Natural killer cell (primary cell): ENCODE data around the gene KCTD7. TPM values are rescaled to one million over a fixed set of nuclear protein-coding genes. Genes with fewer than 3 reads are reported as not detected.
A peak's percentile ranks its signal among the peaks of the same experiment; 100 is the strongest.
"Not testable (repeated sequence)": the region's sequence is repeated elsewhere in the genome, so short reads cannot be mapped to it uniquely, and the experiment has no call there.

Experiments used
- ATAC-seq, 3 donors: fragments of 150-1000 bp in 2 of 3; fragments of 200-7000 bp in 1 of 3; cut with Tn5 transposase; 1 replicate in 1 of 3; 2 replicates in 2 of 3; pipeline ENCODE4 v1.10.0; 2021; ENCODE audit warnings: mild to moderate bottlenecking in 2 of 3, moderate library complexity in 2 of 3
- DNase-seq, 2 donors: peaks; one replicate each; pipeline versions ENCODE4 v3.0.0 to v3.0.0-alpha.2; 2013 to 2021; ENCODE audit warnings: mixed read lengths in 1 of 2
- H3K27ac ChIP-seq: one replicate; pipeline ENCODE4 v1.5.1; 2013; ENCODE audit warnings: mild to moderate bottlenecking, low read length
- H3K27me3 ChIP-seq: one replicate; pipeline ENCODE4 v1.6.1; 2013; ENCODE audit warnings: low read length; ENCODE audit not compliant: control insufficient read depth, insufficient read depth
- H3K36me3 ChIP-seq: one replicate; pipeline ENCODE4 v1.6.1; 2013; ENCODE audit warnings: low read length; ENCODE audit not compliant: control insufficient read depth, insufficient read depth
- H3K4me1 ChIP-seq: one replicate; pipeline ENCODE4 v1.6.1; 2013; ENCODE audit warnings: low read length; ENCODE audit not compliant: control insufficient read depth, insufficient read depth
- H3K4me3 ChIP-seq: one replicate; pipeline ENCODE4 v1.5.1; 2013; ENCODE audit warnings: low read length
- H3K9me3 ChIP-seq: one replicate; pipeline ENCODE4 v1.6.1; 2013; ENCODE audit warnings: low read length; ENCODE audit not compliant: control insufficient read depth, insufficient read depth
- H3K27ac Mint-ChIP-seq, 2 donors: one replicate each; pipeline ENCODE4 v1.8.0; 2022; ENCODE audit warnings: mild to moderate bottlenecking in 2 of 2, mixed read lengths in 2 of 2, moderate library complexity in 1 of 2
- H3K27me3 Mint-ChIP-seq, 2 donors: one replicate each; pipeline ENCODE4 v1.8.0; 2022; ENCODE audit warnings: low read depth in 2 of 2, mixed read lengths in 2 of 2
- H3K36me3 Mint-ChIP-seq: one replicate; pipeline ENCODE4 v1.8.0; 2022; ENCODE audit warnings: mixed read lengths
- H3K4me1 Mint-ChIP-seq, 2 donors: one replicate each; pipeline ENCODE4 v1.8.0; 2022; ENCODE audit warnings: mixed read lengths in 2 of 2
- H3K4me3 Mint-ChIP-seq: one replicate; pipeline ENCODE4 v1.8.0; 2022; ENCODE audit warnings: mild to moderate bottlenecking, moderate library complexity, mixed read lengths
- H3K9me3 Mint-ChIP-seq, 2 donors: one replicate each; pipeline ENCODE4 v1.8.0; 2022; ENCODE audit warnings: mixed read lengths in 2 of 2
- CTCF ChIP-seq: fragments of 200-600 bp; IDR thresholded peaks from one replicate; pipeline ENCODE4 v1.8.0; 2022; ENCODE audit warnings: antibody characterized with exemption
- WGBS: methylation state at CpG from one replicate; pipeline ENCODE4 v1.1.7; 2013; ENCODE audit warnings: missing lambda C conversion rate; ENCODE audit not compliant: insufficient coverage; 5-methylcytosine and 5-hydroxymethylcytosine counted together
- intact Hi-C: fragments of 100-400 bp; cut with micrococcal nuclease; formaldehyde crosslinking; loops from one replicate; pipeline ENCODE4 v1.14.2; 2022
- total RNA-seq, 4 donors: library from RNA; stranded (reverse); fragments of 120-200 nt in 1 of 4; gene quantifications; one replicate each; pipeline versions ENCODE4 v1.2.3 to v1.2.4, GENCODE V29; 2013 to 2022

Gene KCTD7
- total RNA-seq, 3 donors from 2014 or later (not counting 1 experiment from before 2014, with no cell fraction given): 29.3 to 33.0 (median 31.7) TPM

GRCh38 chr7:66615699-66616098 is 13.0 kb upstream of the KCTD7 start:
- Mint-ChIP-seq H3K4me1 (no peaks in the 10 kb centered on the region), H3K27ac (no peak overlapping the region), H3K36me3 (no peaks in the 10 kb centered on the region), H3K9me3 (no peaks in the 10 kb centered on the region), H3K4me3 (no peak overlapping the region), H3K27me3 (no peaks in the 10 kb centered on the region)
- ATAC-seq (no peak), DNase-seq (no peak)
- TF ChIP-seq CTCF: no peak
- H3K36me3 ChIP-seq: no peaks in the 10 kb centered on the region
- no peak overlapping the region for H3K4me3 ChIP-seq
- H3K9me3 ChIP-seq: no peaks in the 10 kb centered on the region
- intact Hi-C loops: no loop called here
- 91% methylated on average over 1 of the region's 1 CpG for WGBS
- H3K27ac ChIP-seq: no peak overlapping the region
- no peaks in the 10 kb centered on the region for H3K27me3 ChIP-seq
- H3K4me1 ChIP-seq: no peaks in the 10 kb centered on the region

GRCh38 chr7:66617295-66617694 is 11.4 kb upstream of the KCTD7 start:
- Histone ChIP-seq H3K27me3 (no peaks in the 10 kb centered on the region), H3K4me1 (no peaks in the 10 kb centered on the region), H3K9me3 (no peaks in the 10 kb centered on the region), H3K4me3 (no peak overlapping the region), H3K36me3 (no peaks in the 10 kb centered on the region), H3K27ac (no peak overlapping the region)
- Mint-ChIP-seq H3K4me3 (no peak overlapping the region), H3K9me3 (no peaks in the 10 kb centered on the region), H3K4me1 (no peaks in the 10 kb centered on the region), H3K27me3 (no peaks in the 10 kb centered on the region), H3K27ac (no peak overlapping the region), H3K36me3 (no peaks in the 10 kb centered on the region)
- TF ChIP-seq CTCF: no peak
- ATAC-seq: no peak
- no peak for DNase-seq
- WGBS: 91% methylated on average over 8 of the region's 8 CpGs
- intact Hi-C loops: no loop called here

- H3K4me3 Mint-ChIP-seq, H3K9me3 Mint-ChIP-seq, H3K4me3 ChIP-seq, H3K4me1 Mint-ChIP-seq, H3K9me3 ChIP-seq, H3K4me1 ChIP-seq, H3K27ac Mint-ChIP-seq, ATAC-seq, H3K27me3 ChIP-seq, H3K27me3 Mint-ChIP-seq, DNase-seq, H3K36me3 ChIP-seq, H3K27ac ChIP-seq, intact Hi-C loops, H3K36me3 Mint-ChIP-seq: not testable (repeated sequence)
- WGBS: 83% methylated on average over 1 of the region's 4 CpGs
Measured at GRCh38 chr7:66619341-66619948, 9.2 kb upstream of the KCTD7 start.

- Histone ChIP-seq H3K4me1 (peaks cover 31% of the 10 kb centered on the region), H3K4me3 (no peak overlapping the region), H3K36me3 (no peaks in the 10 kb centered on the region), H3K9me3 (no peaks in the 10 kb centered on the region), H3K27ac (no peak overlapping the region), H3K27me3 (no peaks in the 10 kb centered on the region)
- intact Hi-C loops: no loop called here
- H3K4me1 Mint-ChIP-seq: peaks cover 25 to 27% of the 10 kb centered on the region in 2 donors
- no peaks in the 10 kb centered on the region for H3K36me3 Mint-ChIP-seq
- peak overlapping the region; percentile 80 for H3K4me3 Mint-ChIP-seq
- no peak for ATAC-seq
- TF ChIP-seq CTCF: no peak
- 100% methylated on average over 2 of the region's 3 CpGs for WGBS
- no peaks in the 10 kb centered on the region for H3K9me3 Mint-ChIP-seq
- H3K27ac Mint-ChIP-seq: peak overlapping the region in 1 of 2 donors; percentile 74
- no peaks in the 10 kb centered on the region for H3K27me3 Mint-ChIP-seq
- no peak for DNase-seq
Measured at GRCh38 chr7:66626331-66626934, 2.2 kb upstream of the KCTD7 start.
